IPS-18a (cell line): ENCODE data around the gene TMEM19.

Experiments
- H3K27ac ChIP-seq: one replicate; pipeline ENCODE4 v1.5.1; 2013; ENCODE audit warnings: low read length
- H3K27me3 ChIP-seq: one replicate; pipeline ENCODE4 v1.6.1; 2013; ENCODE audit warnings: mild to moderate bottlenecking, low read length; ENCODE audit not compliant: control insufficient read depth, insufficient read depth
- H3K36me3 ChIP-seq: one replicate; pipeline ENCODE4 v1.6.1; 2013; ENCODE audit warnings: low read depth, low read length; ENCODE audit not compliant: control insufficient read depth
- H3K4me1 ChIP-seq: one replicate; pipeline ENCODE4 v1.6.1; 2013; ENCODE audit warnings: low read depth, low read length; ENCODE audit not compliant: control insufficient read depth
- H3K4me3 ChIP-seq: one replicate; pipeline ENCODE4 v1.5.1; 2013; ENCODE audit warnings: low read length
- H3K9ac ChIP-seq: one replicate; pipeline ENCODE4 v1.6.1; 2013; ENCODE audit warnings: mild to moderate bottlenecking, low read length, moderate library complexity
- H3K9me3 ChIP-seq: one replicate; pipeline ENCODE4 v1.6.1; 2013; ENCODE audit warnings: low read depth, low read length; ENCODE audit not compliant: control insufficient read depth

Gene TMEM19

GRCh38 chr12:71653137-71653536 is 32.7 kb upstream of the TMEM19 start:
- H3K4me1 ChIP-seq: no peaks in the 10 kb centered on the region
- no peaks in the 10 kb centered on the region for H3K27me3 ChIP-seq
- peaks cover 10% of the 10 kb centered on the region for H3K9me3 ChIP-seq
- H3K4me3 ChIP-seq: no peak overlapping the region
- H3K9ac ChIP-seq: no peak overlapping the region
- no peak overlapping the region for H3K27ac ChIP-seq
- peaks cover 29% of the 10 kb centered on the region for H3K36me3 ChIP-seq

GRCh38 chr12:71654200-71654599 is 31.7 kb upstream of the TMEM19 start:
- H3K36me3 ChIP-seq: peaks cover 38% of the 10 kb centered on the region
- no peak overlapping the region for H3K4me3 ChIP-seq
- no peaks in the 10 kb centered on the region for H3K27me3 ChIP-seq
- H3K9me3 ChIP-seq: peaks cover 10% of the 10 kb centered on the region
- no peak overlapping the region for H3K9ac ChIP-seq
- no peaks in the 10 kb centered on the region for H3K4me1 ChIP-seq
- H3K27ac ChIP-seq: no peak overlapping the region

GRCh38 chr12:71655495-71655894 is 30.4 kb upstream of the TMEM19 start:
- H3K9me3 ChIP-seq: peaks cover 10% of the 10 kb centered on the region
- H3K27me3 ChIP-seq: no peaks in the 10 kb centered on the region
- no peaks in the 10 kb centered on the region for H3K4me1 ChIP-seq
- no peak overlapping the region for H3K4me3 ChIP-seq
- peaks cover 50% of the 10 kb centered on the region for H3K36me3 ChIP-seq
- H3K9ac ChIP-seq: no peak overlapping the region
- no peak overlapping the region for H3K27ac ChIP-seq

DNA sequence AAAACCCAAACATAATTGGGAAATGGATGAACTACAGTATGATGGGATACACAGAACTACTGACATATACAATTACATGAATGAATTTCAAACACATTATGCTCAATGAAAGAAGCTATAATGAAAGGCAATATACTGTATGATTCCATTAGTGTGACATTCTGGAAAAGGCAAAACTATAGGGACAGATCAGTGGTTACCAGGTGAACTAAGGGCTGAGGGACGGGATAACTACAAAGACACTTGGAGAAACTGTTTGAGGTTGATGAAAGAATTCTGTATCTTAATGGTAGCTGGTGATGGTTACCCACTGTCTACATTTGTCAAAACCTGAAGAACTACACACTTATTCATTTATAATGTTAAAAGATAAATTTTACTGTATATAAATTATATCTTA is 30.0 kb upstream of the TMEM19 start:
- no peak overlapping the region for H3K27ac ChIP-seq
- H3K9ac ChIP-seq: no peak overlapping the region
- peaks cover 10% of the 10 kb centered on the region for H3K9me3 ChIP-seq
- H3K4me1 ChIP-seq: no peaks in the 10 kb centered on the region
- H3K36me3 ChIP-seq: peaks cover 50% of the 10 kb centered on the region
- H3K4me3 ChIP-seq: no peak overlapping the region
- no peaks in the 10 kb centered on the region for H3K27me3 ChIP-seq

- Histone ChIP-seq H3K9ac (no peak overlapping the region), H3K36me3 (peaks cover 48% of the 10 kb centered on the region), H3K4me3 (no peak overlapping the region), H3K27me3 (no peaks in the 10 kb centered on the region), H3K4me1 (peaks cover 3% of the 10 kb centered on the region), H3K27ac (no peak overlapping the region), H3K9me3 (peaks cover 10% of the 10 kb centered on the region)
Observed at GRCh38 chr12:71656740-71657139, 29.1 kb upstream of the TMEM19 start.

- peaks cover 25% of the 10 kb centered on the region for H3K36me3 ChIP-seq
- H3K27me3 ChIP-seq: no peaks in the 10 kb centered on the region
- H3K4me1 ChIP-seq: peaks cover 14% of the 10 kb centered on the region
- H3K4me3 ChIP-seq: peak overlapping the region; percentile 88
- H3K9ac ChIP-seq: peak overlapping the region; percentile 89
- no peaks in the 10 kb centered on the region for H3K9me3 ChIP-seq
- H3K27ac ChIP-seq: no peak overlapping the region
Observed at GRCh38 chr12:71661977-71662530, 23.8 kb upstream of the TMEM19 start.

DNA sequence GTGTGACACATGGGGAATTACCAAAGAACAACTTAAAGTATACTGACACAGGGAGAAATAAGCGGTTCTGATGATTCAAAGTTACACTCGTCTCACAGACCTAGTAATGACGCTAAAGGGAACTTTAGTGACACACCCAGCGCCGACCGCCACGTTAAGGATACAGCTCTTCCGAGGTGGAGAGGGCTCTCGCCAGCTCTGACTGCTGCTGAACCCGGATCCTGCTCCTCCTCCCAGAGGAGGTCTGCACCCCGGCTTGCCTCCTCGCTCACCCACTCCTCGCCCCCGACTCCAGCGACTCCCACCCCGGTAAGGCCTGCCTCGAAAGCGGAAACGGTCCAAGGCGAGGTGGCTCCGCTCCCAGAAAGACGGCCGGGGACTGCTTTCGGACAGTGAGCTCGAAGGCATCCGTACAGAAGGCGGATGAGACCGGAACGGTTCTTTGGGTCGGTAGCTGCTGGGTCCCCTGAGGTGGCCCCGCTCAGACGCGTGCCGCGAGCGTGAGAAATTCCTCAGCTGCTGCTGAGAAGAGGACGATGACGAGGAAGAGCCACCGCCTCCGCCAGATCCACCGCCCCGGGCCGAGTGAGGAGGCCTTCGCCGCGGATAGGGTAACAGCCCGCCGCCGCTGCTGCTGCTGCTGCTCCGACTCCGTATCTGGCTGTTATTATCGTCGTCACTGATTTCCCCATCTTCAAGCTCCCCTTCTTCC is 22.9 kb upstream of the TMEM19 start:
- H3K4me3 ChIP-seq: peak overlapping the region; percentile 88
- H3K9me3 ChIP-seq: no peaks in the 10 kb centered on the region
- no peaks in the 10 kb centered on the region for H3K27me3 ChIP-seq
- peak overlapping the region; percentile 26 for H3K27ac ChIP-seq
- peak overlapping the region; percentile 89 for H3K9ac ChIP-seq
- peaks cover 21% of the 10 kb centered on the region for H3K36me3 ChIP-seq
- peaks cover 14% of the 10 kb centered on the region for H3K4me1 ChIP-seq

DNA sequence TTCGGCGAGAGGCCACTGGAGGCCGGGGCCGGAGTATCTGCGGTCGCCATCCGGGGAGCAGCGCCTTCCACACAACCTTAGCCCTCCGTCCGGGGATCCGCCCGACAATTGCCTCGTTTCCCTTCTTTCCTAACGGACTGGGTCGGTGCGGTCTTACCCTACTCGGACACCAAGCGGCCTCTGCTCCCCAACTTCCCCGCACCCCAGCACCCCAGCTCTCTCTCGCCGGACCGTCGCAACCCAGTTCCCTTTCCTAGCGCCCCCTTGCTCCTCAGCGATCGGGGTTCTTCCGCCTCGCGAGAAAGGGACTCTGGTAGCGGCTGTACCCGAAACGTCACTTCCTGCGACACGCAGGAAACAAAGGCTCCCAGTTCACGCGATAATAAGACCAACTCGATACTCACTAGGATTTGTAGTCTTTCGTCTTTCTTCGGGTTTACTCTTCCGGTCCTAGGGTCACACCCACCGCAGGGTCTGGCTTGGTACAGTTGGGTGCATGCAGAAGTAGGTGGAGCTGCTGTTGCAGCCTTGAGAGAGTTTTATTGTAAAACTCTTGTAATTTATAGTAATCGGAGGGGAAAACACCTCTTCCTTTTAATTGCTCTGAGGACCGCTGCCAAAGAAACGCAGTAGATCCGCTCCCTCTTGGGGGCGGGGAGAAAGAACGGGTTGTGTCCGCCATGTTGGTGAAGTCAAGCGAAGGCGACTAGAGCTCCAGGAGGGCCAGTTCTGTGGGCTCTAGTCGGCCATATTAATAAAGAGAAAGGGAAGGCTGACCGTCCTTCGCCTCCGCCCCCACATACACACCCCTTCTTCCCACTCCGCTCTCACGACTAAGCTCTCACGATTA is 22.1 kb upstream of the TMEM19 start, which contains the start of the genes THAP2 and ZFC3H1:
Gene THAP2, plus strand, starts transcription at position 741 of the 850 bp plus-strand sequence. CDS start 209 bp downstream, outside the sequence.
Gene ZFC3H1, minus strand, starts transcription at position 288 of the 850 bp plus-strand sequence. Its CDS starts 238 bp downstream, at position 50.
- peaks cover 16% of the 10 kb centered on the region for H3K36me3 ChIP-seq
- no peaks in the 10 kb centered on the region for H3K9me3 ChIP-seq
- H3K4me1 ChIP-seq: peaks cover 14% of the 10 kb centered on the region
- peak within 1 kb of the TSS; percentile 89 for H3K9ac ChIP-seq
- H3K4me3 ChIP-seq: peak within 1 kb of the TSS; percentile 88
- peak within 1 kb of the TSS; percentile 98 for H3K27ac ChIP-seq
- H3K27me3 ChIP-seq: no peaks in the 10 kb centered on the region

DNA sequence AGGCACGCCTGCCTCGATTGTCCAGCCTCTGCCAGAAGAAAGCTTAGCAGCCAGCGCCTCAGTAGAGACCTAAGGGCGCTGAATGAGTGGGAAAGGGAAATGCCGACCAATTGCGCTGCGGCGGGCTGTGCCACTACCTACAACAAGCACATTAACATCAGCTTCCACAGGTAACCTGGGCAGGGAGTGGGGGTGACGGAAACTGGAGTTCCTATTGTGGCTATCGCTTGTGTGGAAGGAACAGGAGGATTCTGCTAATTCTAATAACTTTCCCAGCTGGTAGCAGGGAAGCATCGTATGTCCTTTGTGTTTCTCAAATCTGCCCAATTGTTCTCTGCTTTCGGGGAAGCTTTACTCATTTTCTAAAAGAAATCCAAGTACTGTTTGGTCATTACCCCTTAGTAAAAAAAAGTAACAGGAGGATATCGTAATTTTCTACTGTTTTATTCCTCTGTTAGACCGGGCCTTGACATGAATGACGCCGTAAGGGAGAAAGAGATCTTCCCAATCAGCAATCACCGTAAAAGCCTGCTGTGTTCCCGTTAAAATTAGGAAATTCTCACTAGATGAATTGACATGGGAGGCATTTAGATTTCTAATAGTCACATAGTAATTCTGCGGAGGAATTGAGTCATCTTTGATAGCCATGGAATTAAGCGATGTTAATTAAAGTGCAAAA is 21.3 kb upstream of the TMEM19 start:
- Histone ChIP-seq H3K4me1 (peaks cover 14% of the 10 kb centered on the region), H3K4me3 (peak overlapping the region; percentile 88), H3K36me3 (peaks cover 8% of the 10 kb centered on the region), H3K9ac (peak overlapping the region; percentile 89), H3K9me3 (no peaks in the 10 kb centered on the region), H3K27me3 (no peaks in the 10 kb centered on the region), H3K27ac (peak overlapping the region; percentile 98)

DNA sequence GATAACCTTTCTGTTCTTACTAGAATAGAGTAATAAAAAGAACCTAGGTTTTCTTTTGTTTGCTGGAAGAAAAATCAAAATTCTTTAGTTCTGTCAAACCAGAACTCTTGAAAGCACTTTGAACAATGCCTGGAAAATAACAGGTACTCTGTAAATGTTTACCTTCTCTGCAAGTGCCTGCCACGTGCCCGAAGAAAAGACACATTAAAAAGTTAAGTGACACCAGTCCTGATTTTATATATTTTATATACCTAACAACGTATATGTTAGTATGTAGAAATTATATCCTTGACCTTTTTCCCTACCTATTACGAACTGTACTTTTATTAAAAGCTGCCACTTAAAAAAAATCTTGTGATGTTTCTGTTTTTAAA is 20.8 kb upstream of the TMEM19 start:
- H3K4me1 ChIP-seq: peaks cover 14% of the 10 kb centered on the region
- H3K36me3 ChIP-seq: peaks cover 3% of the 10 kb centered on the region
- peak overlapping the region; percentile 98 for H3K27ac ChIP-seq
- H3K27me3 ChIP-seq: no peaks in the 10 kb centered on the region
- peak overlapping the region; percentile 88 for H3K4me3 ChIP-seq
- no peaks in the 10 kb centered on the region for H3K9me3 ChIP-seq
- peak overlapping the region; percentile 89 for H3K9ac ChIP-seq

GRCh38 chr12:71666259-71666658 is 19.6 kb upstream of the TMEM19 start:
- H3K4me3 ChIP-seq: no peak overlapping the region
- no peak overlapping the region for H3K27ac ChIP-seq

More at GRCh38 chr12:71666259-71666658, 19.6 kb upstream of the TMEM19 start:
- no peak overlapping the region for H3K9ac ChIP-seq
- no peaks in the 10 kb centered on the region for H3K27me3 ChIP-seq
- peaks cover 14% of the 10 kb centered on the region for H3K4me1 ChIP-seq
- no peaks in the 10 kb centered on the region for H3K9me3 ChIP-seq
- no peaks in the 10 kb centered on the region for H3K36me3 ChIP-seq
